ENCODE measurements around the gene FAAH. TPM values are rescaled to one million over a fixed set of nuclear protein-coding genes. Genes with fewer than 3 reads are reported as not detected.
"Not testable (repeated sequence)": the region's sequence is repeated elsewhere in the genome, so short reads cannot be mapped to it uniquely, and the experiment has no call there.

Gene FAAH
- total RNA-seq, 2 experiments from 2014 or later = 21.9 to 25.4 TPM

DNA sequence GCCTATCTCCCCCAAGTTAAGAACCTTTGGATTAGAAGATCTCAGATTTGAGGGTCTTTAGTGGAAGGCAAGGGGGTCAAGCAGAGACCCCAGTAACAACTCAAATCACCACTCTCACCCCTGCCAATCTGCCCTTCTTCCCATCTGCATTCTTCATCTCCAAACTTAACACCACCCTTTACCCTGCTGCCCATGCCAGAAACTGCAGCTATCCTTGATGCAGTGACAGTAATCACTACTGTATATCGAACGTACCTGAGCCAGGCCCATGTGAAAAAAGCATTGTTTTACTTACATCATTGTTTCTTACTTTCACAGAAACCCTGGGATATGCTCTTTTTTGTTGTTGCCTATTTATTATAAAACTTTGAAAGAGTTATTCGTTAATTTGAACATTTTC, 27.0 kb upstream of the FAAH start:
- intact Hi-C loops (cut with micrococcal nuclease; ENCODE audit: unreplicated experiment) = no loop called here
- H3K27ac ChIP-seq (ENCODE audit: low read depth, low read length, poor library complexity, severe bottlenecking) = no peak overlapping the region
- POLR2A ChIA-PET = interaction anchor here (0.6 to 1.5 kb wide), 3 partner anchors 11 to 90 kb away, joined by 3 to 5 read pairs (median 4); no protein-coding TSS in a partner anchor

GRCh38 chr1:46367701-46368100, 26.4 kb upstream of the FAAH start:
- DNase-seq (ENCODE audit: low spot score); H3K4me3 ChIP-seq (ENCODE audit: low read depth, low read length, poor library complexity, severe bottlenecking); H3K4me2 ChIP-seq (ENCODE audit: low read length); intact Hi-C loops (cut with micrococcal nuclease; ENCODE audit: unreplicated experiment); H3K9me3 ChIP-seq (ENCODE audit: low read length); H3K27ac ChIP-seq (ENCODE audit: low read depth, low read length, poor library complexity, severe bottlenecking); H3K79me2 ChIP-seq (ENCODE audit: insufficient read depth, low read depth, low read length); BruUV-seq (replicated peaks); H3K4me1 ChIP-seq (ENCODE audit: insufficient read depth, low read length, poor library complexity, severe bottlenecking); H4K20me1 ChIP-seq (ENCODE audit: insufficient read depth, low read length); H3K9me2 ChIP-seq (ENCODE audit: insufficient read depth, low read length); H2AFZ ChIP-seq (ENCODE audit: low read length); CTCF ChIA-PET (ENCODE audit: unreplicated experiment): not testable (repeated sequence)
- POLR2A ChIA-PET = interaction anchor here (0.6 to 1.5 kb wide), 4 partner anchors 11 to 91 kb away, joined by 3 to 5 read pairs (median 4); no protein-coding TSS in a partner anchor
- H3K36me3 ChIP-seq (ENCODE audit: insufficient read depth, low read length) = peaks cover 52% of the 10 kb centered on the region

More for the DNA sequence above, 27.0 kb upstream of the FAAH start:
- H3K9me2 ChIP-seq (ENCODE audit: insufficient read depth, low read length) = no peaks in the 10 kb centered on the region
- no peak overlapping the region for H2AFZ ChIP-seq (ENCODE audit: low read length)
- no peaks in the 10 kb centered on the region for H4K20me1 ChIP-seq (ENCODE audit: insufficient read depth, low read length)
- no peak for DNase-seq (ENCODE audit: low spot score)
- peaks cover 58% of the 10 kb centered on the region for H3K36me3 ChIP-seq (ENCODE audit: insufficient read depth, low read length)
- no peaks in the 10 kb centered on the region for H3K9me3 ChIP-seq (ENCODE audit: low read length)
- H3K79me2 ChIP-seq (ENCODE audit: insufficient read depth, low read depth, low read length) = no peaks in the 10 kb centered on the region
- no peak overlapping the region for H3K4me3 ChIP-seq (ENCODE audit: low read depth, low read length, poor library complexity, severe bottlenecking)
- CTCF ChIA-PET (ENCODE audit: unreplicated experiment) = no interaction called here
- no TSS peak for BruUV-seq (replicated peaks)
- H3K4me1 ChIP-seq (ENCODE audit: insufficient read depth, low read length, poor library complexity, severe bottlenecking) = peaks cover 7% of the 10 kb centered on the region
- TF ChIP-seq EZH2phosphoT487 (IDR thresholded peaks at IDR 0.05; ENCODE audit: borderline replicate concordance, low read depth, low read length) = no peak
- TF ChIP-seq, protein P1, sequence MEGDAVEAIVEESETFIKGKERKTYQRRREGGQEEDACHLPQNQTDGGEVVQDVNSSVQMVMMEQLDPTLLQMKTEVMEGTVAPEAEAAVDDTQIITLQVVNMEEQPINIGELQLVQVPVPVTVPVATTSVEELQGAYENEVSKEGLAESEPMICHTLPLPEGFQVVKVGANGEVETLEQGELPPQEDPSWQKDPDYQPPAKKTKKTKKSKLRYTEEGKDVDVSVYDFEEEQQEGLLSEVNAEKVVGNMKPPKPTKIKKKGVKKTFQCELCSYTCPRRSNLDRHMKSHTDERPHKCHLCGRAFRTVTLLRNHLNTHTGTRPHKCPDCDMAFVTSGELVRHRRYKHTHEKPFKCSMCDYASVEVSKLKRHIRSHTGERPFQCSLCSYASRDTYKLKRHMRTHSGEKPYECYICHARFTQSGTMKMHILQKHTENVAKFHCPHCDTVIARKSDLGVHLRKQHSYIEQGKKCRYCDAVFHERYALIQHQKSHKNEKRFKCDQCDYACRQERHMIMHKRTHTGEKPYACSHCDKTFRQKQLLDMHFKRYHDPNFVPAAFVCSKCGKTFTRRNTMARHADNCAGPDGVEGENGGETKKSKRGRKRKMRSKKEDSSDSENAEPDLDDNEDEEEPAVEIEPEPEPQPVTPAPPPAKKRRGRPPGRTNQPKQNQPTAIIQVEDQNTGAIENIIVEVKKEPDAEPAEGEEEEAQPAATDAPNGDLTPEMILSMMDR (conservative IDR thresholded peaks at IDR 0.05; ENCODE audit: low read length) = no peak
- no peak overlapping the region for H3K4me2 ChIP-seq (ENCODE audit: low read length)

DNA sequence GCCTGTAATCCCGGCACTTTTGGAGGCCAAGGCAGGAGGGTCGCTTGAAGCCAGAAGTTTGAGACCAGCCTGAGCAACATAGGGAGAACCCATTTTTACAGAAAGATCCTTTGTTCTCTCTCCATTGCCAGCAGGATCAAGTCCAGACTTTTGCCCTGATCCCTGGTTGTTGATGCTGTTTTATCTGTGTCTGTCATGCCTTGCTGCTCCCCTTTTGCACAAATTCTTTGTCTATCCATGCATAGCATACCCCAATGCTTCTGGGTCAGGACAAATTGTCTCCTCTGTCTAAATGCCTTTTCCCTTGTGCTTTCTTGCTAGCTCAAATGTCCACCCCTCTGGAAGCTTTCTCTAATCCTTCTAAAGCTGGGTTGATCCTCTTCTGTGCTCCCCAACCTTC, 25.3 kb upstream of the FAAH start:
- Histone ChIP-seq H2AFZ (ENCODE audit: low read length) (no peak overlapping the region), H3K9me2 (ENCODE audit: insufficient read depth, low read length) (no peaks in the 10 kb centered on the region), H3K4me1 (ENCODE audit: insufficient read depth, low read length, poor library complexity, severe bottlenecking) (peaks cover 17% of the 10 kb centered on the region), H3K36me3 (ENCODE audit: insufficient read depth, low read length) (peaks cover 49% of the 10 kb centered on the region), H3K9me3 (ENCODE audit: low read length) (no peaks in the 10 kb centered on the region), H3K4me2 (ENCODE audit: low read length) (no peak overlapping the region), H3K27ac (ENCODE audit: low read depth, low read length, poor library complexity, severe bottlenecking) (no peak overlapping the region), H3K4me3 (ENCODE audit: low read depth, low read length, poor library complexity, severe bottlenecking) (no peak overlapping the region), H3K79me2 (ENCODE audit: insufficient read depth, low read depth, low read length) (no peaks in the 10 kb centered on the region), H4K20me1 (ENCODE audit: insufficient read depth, low read length) (no peaks in the 10 kb centered on the region)
- POLR2A ChIA-PET = interaction anchor here (1.1 kb wide), 1 partner anchor 11 kb away, joined by 5 read pairs; no protein-coding TSS in a partner anchor
- BruUV-seq (replicated peaks) = no TSS peak
- CTCF ChIA-PET (ENCODE audit: unreplicated experiment) = no interaction called here
- no peak for DNase-seq (ENCODE audit: low spot score)
- intact Hi-C loops (cut with micrococcal nuclease; ENCODE audit: unreplicated experiment) = no loop called here
- no peak for TF ChIP-seq EZH2phosphoT487 (IDR thresholded peaks at IDR 0.05; ENCODE audit: borderline replicate concordance, low read depth, low read length)
- TF ChIP-seq, protein P1 (conservative IDR thresholded peaks at IDR 0.05; ENCODE audit: low read length) = no peak

Measured in OCI-LY7 (cell line).